Inflammatory macrophage treated with lipopolysaccharide for 1 hour (primary cell): ENCODE data around the gene PTP4A1.

ENCODE experiments used
- DNase-seq, 2 donors: peaks; one replicate each; pipeline ENCODE4 v3.0.0-alpha.2; 2020 to 2022

Gene PTP4A1

DNA sequence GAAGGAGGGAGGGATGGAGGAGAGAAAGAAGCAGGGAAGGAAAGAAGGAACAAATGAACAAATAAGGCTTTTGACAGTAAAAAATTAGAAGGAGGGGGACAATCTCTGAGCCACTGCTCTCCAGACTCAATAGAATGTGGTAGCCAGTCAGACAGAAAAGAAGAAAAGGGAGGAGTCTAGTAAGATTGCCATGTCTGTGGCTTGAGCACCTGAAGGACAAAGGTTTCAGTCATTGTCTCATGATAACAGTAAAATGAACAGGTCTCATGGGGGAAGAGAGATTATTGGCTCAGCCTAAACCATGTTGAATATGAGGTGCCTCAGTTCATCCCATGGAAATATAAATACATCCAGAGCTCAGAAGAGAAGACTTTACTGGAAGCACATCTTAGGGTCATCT, 14.0 kb upstream of the PTP4A1 start:
- no peak for DNase-seq

- no peak for DNase-seq
These were observed 11.4 kb upstream of the PTP4A1 start for GRCh38 chr6:63560801-63561287.

- DNase-seq, result no peak
These were observed 11.0 kb upstream of the PTP4A1 start for GRCh38 chr6:63561288-63561687.

DNA sequence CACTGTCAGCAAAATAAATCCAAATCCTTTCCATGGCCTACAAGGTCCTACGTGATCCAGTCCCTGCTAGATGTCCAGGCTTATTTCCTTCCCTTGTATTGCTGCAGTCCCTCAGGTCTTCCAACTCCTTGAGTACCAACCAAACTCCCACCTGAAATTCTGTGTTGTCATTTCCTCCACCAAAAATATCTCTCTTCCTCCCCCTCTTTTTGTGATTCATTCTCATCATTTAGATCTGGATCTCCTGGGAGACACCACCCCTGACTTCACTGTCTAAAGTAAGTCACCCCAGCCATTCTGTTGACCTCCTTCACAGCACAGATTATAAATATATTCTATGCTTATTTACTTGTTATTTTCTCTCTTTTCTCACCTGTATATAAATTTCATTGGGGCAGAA, 9.0 kb upstream of the PTP4A1 start:
- no peak for DNase-seq

GRCh38 chr6:63565058-63565726, 7.1 kb upstream of the PTP4A1 start:
- no peak for DNase-seq

DNA sequence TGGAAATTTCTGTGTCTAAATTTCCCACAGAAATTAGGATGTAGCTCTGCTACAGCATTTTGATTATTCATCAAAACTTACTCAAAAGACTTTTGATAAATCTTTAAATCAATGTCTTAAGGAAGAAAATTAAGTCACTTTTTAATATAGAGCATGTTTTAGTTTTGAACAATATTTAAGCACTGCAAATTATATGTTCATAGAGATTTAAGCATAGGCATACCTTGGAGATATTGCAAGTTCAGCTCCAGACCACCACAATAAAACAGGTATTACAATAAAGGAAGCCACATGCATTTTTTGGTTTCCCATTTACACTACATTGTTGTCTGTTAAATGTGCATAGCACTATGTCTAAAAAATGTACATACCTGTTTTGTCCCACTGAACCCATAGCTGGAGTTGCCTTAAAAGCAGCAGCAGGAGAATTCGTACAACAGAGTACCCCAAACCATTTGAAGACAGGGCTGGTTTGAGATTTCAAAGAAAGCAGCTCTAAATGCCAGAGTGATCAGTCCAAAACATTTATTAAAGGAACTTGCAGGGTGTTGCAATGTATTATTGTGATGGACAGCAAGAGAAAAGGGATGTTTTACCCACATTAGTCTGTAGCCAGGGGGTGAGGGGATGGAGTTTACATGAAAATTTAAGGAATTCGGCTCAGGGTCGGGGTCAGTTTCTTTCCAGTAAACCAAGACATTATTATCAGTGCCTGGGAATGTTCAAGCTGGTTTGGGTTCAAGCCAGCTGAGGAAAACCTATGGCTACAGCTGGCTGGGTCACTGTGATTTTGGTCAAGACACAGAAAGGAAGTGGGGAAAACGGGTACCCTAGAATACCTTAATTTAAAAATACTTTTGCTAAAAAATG, 6.3 kb upstream of the PTP4A1 start:
- DNase-seq, result no peak

GRCh38 chr6:63567966-63568365, 4.3 kb upstream of the PTP4A1 start:
- no peak for DNase-seq

- peak in 1 of 2 donors; percentile 20 for DNase-seq
These were observed 778 bp upstream of the PTP4A1 start for GRCh38 chr6:63571361-63572043.

DNA sequence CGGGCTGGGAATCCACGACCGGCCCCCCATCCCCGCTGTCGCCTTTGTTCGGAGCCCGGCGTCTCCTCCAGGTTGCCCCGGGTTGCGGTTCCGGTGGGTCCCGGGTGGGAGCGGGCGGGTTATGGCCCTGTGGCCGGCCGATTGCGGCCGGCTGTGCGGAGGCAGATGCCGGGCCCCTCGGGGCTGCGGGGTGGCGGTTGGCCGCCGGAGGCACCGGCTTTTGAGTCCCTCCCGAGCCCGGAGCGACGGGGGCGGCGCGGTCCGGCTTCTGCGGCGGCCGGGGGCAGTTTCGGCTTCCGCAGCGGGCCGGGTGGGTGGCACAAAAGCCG, 431 bp downstream of the PTP4A1 start:
- no peak for DNase-seq

DNA sequence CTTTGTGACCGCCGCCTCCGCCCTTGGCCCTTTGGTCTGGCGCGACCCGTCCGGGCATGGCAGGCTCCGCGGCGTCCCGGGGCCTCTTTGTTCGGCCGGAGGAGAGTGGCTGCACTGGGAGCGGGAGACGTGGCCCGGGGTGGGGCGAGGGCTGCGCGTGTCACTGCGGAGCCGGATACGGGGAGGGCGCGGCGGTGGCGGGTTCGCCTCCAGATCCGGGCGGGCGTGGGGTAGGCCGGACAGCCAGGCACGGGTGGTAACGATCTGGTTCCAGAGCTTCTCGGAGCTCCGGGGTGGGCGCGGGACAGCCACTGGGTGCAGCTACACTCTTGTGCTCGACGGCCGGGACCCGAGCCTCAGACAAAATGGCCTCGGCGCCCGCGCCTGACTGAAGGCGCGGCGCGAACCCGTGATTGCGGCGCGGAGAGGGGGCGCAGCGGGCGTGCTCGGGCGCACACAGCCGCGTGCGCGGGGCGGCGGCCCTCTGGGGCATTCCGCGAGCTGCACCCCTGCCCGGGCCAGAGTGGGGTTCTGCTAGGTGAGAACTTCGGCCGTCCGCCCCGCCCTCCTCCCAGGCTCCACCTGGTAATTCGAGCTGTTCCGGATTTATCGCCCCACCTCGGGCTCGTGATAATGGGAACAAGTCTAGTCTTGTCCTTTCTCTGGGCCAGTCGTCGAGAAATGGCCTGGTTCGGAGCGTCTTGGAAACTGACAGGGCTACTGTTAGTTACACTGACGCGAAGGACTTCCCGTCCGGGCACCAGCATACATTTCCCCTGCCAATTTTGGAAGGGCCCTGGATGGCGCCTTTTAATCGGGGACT, 1.0 kb downstream of the PTP4A1 start:
- peak; percentile 52 to 61 for DNase-seq

GRCh38 chr6:63573899-63574553, 1.7 kb downstream of the PTP4A1 start:
- DNase-seq, result peak; percentile 69 to 86

GRCh38 chr6:63574554-63574900, 2.2 kb downstream of the PTP4A1 start:
- DNase-seq, result no peak

GRCh38 chr6:63576147-63576772, 4.0 kb downstream of the PTP4A1 start:
- no peak for DNase-seq

GRCh38 chr6:63576985-63577712, 4.9 kb downstream of the PTP4A1 start:
- DNase-seq, result no peak

DNA sequence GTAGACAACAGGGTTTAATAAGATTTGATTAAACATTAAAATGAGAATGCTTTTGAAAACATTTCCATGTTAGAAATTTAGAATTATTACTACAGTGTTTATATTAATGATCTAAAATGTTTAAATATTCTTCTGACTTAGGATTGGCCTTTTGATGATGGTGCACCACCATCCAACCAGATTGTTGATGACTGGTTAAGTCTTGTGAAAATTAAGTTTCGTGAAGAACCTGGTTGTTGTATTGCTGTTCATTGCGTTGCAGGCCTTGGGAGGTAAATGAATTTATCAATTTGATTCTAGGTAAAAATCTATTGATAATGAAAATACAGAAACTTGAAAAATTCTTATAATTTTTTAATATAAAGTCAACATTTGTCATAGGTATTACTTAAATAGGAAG, 6.5 kb downstream of the PTP4A1 start:
- no peak for DNase-seq

DNA sequence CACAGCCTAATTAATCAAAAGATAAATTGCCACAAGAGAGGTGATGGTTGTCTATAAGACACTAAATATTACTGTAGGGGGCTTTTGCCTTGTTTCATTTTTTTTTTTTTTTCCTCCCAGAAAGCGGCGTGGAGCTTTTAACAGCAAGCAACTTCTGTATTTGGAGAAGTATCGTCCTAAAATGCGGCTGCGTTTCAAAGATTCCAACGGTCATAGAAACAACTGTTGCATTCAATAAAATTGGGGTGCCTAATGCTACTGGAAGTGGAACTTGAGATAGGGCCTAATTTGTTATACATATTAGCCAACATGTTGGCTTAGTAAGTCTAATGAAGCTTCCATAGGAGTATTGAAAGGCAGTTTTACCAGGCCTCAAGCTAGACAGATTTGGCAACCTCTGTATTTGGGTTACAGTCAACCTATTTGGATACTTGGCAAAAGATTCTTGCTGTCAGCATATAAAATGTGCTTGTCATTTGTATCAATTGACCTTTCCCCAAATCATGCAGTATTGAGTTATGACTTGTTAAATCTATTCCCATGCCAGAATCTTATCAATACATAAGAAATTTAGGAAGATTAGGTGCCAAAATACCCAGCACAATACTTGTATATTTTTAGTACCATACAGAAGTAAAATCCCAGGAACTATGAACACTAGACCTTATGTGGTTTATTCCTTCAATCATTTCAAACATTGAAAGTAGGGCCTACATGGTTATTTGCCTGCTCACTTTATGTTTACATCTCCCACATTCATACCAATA, 7.8 kb downstream of the PTP4A1 start:
- no peak for DNase-seq

DNA sequence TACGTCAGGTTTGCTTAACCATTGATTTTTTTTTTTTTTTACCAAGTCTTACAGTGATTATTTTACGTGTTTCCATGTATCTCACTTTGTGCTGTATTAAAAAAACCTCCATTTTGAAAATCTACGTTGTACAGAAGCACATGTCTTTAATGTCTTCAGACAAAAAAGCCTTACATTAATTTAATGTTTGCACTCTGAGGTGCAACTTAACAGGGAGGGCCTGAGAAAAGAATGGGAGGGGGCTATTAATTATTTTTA, 8.4 kb downstream of the PTP4A1 start:
- DNase-seq, result no peak

GRCh38 chr6:63581355-63582013, 9.2 kb downstream of the PTP4A1 start:
- no peak for DNase-seq

DNA sequence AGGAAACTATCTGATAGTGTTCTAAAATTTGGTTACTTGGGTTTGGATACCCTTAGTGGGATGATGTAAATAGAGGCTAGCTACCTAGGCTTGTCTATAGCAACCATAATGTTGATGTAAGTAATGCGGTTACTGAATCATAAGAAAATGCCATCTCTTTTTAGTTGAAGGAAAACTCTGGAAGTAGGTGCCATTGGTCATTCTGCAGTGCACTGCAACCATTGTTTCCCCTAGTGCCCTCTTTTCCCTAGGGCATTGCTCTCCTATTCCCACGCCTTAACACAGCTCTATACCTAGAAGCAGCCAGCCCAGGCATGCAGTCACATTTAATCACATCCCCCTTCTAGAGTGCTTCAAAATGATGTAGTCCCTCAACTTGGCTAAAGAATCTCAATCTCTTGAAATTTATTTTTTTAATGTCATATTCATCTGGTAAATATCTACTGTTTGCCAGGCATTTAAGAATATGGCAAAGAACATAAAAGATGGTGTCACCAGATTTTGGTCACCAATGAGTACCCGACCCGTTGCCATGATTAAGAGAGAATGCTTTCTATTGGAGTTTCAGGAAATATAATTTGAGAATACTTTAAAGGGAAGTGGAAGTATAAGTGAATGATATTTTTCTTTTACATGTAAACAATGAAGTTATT, 10.4 kb downstream of the PTP4A1 start:
- DNase-seq, result no peak

DNA sequence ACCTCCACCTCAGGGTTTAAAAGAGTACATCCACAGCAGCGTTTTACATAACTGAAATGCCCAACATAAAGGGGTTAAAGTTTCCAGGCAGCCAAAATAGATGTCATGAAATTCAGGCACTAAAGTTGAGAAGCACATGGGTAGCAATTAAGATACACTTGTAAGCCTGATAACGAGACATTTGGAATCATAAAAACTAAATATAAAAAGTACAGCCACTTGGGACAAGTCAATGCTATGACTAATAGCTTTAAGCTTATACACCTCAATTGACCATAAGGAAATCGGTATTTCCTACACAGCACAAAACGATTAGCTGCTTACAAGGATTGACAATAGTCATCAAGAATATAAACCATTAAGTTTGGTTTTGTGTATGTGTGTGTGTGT, 11.8 kb downstream of the PTP4A1 start:
- no peak for DNase-seq
